SH-SY5Y (cell line): Measurements from ENCODE around the gene MX1.

Experiments
- GATA2 ChIP-seq: IDR thresholded peaks from 2 replicates; pipeline ENCODE4 v1.6.1; 2011; ENCODE audit warnings: mild to moderate bottlenecking, low read depth, low read length
- GATA3 ChIP-seq: IDR thresholded peaks from 2 replicates; pipeline ENCODE4 v1.6.1; 2011; ENCODE audit warnings: low read depth, mild to moderate bottlenecking, low read length, moderate library complexity

MX1 gene

GRCh38 chr21:41437729-41438128 is 11.7 kb downstream of the MX1 start:
- no peak for TF ChIP-seq GATA2
- TF ChIP-seq GATA3: no peak

GRCh38 chr21:41438425-41439113 is 12.5 kb downstream of the MX1 start:
- TF ChIP-seq GATA2: no peak
- TF ChIP-seq GATA3: no peak

- no peak for TF ChIP-seq GATA2
- TF ChIP-seq GATA3: no peak
These were observed 13.2 kb downstream of the MX1 start for GRCh38 chr21:41439248-41439647.

- TF ChIP-seq GATA3 (no peak), GATA2 (no peak)
These were observed 15.5 kb downstream of the MX1 start for GRCh38 chr21:41441546-41441945.

GRCh38 chr21:41442481-41443186 is 16.6 kb downstream of the MX1 start:
- TF ChIP-seq GATA2 (no peak), GATA3 (no peak)

- no peak for TF ChIP-seq GATA2
- TF ChIP-seq GATA3: no peak
These were observed 17.5 kb downstream of the MX1 start for GRCh38 chr21:41443562-41443961.

- no peak for TF ChIP-seq GATA2
These were observed 18.8 kb downstream of the MX1 start for GRCh38 chr21:41444703-41445464.

- TF ChIP-seq GATA3 (no peak), GATA2 (no peak)
These were observed 19.4 kb downstream of the MX1 start for GRCh38 chr21:41445465-41445862.

GRCh38 chr21:41446586-41446985 is 20.5 kb downstream of the MX1 start:
- TF ChIP-seq GATA3: no peak
- TF ChIP-seq GATA2: no peak

GRCh38 chr21:41447356-41447755 is 21.3 kb downstream of the MX1 start:
- TF ChIP-seq GATA2: no peak
- TF ChIP-seq GATA3: no peak

- TF ChIP-seq GATA3: no peak
- no peak for TF ChIP-seq GATA2
These were observed 23.6 kb downstream of the MX1 start for GRCh38 chr21:41449613-41450012.

- TF ChIP-seq GATA2 (no peak), GATA3 (no peak)
These were observed 26.0 kb downstream of the MX1 start for GRCh38 chr21:41451753-41452676.

- TF ChIP-seq GATA3 (no peak), GATA2 (no peak)
These were observed 27.2 kb downstream of the MX1 start for GRCh38 chr21:41453198-41453597.

GRCh38 chr21:41453761-41454160 is 27.7 kb downstream of the MX1 start:
- TF ChIP-seq GATA3 (no peak), GATA2 (no peak)

GRCh38 chr21:41458121-41458520 is 32.1 kb downstream of the MX1 start:
- TF ChIP-seq GATA2 (no peak), GATA3 (no peak)
